Fibroblast of lung (primary cell): ENCODE results near the gene ZSCAN1. TPM values are rescaled to one million over a fixed set of nuclear protein-coding genes. Genes with fewer than 3 reads are reported as not detected.

Experiments
- DNase-seq, 2 donors: peaks; one replicate each; pipeline versions ENCODE4 v3.0.0 to v3.0.0-alpha.2; 2010; ENCODE audit warnings: low read depth in 2 of 2
- H2AFZ ChIP-seq: 2 replicates; pipeline ENCODE4 v1.5.1; 2012; ENCODE audit warnings: low read length, control low read depth, inconsistent platforms
- H3K27ac ChIP-seq: 2 replicates; pipeline ENCODE4 v1.5.1; 2011; ENCODE audit warnings: low read length, control low read depth; ENCODE audit not compliant: insufficient read depth
- H3K27me3 ChIP-seq: 2 replicates; pipeline ENCODE4 v1.5.1; 2011; ENCODE audit warnings: mild to moderate bottlenecking, low read length; ENCODE audit not compliant: control insufficient read depth, insufficient read depth
- H3K36me3 ChIP-seq: 2 replicates; pipeline ENCODE4 v1.5.1; 2011; ENCODE audit warnings: low read length; ENCODE audit not compliant: control insufficient read depth, insufficient read depth
- H3K4me1 ChIP-seq: 2 replicates; pipeline ENCODE4 v1.5.1; 2011; ENCODE audit warnings: low read length; ENCODE audit not compliant: control insufficient read depth, insufficient read depth; ENCODE audit errors: extremely low read depth
- H3K4me2 ChIP-seq: 2 replicates; pipeline ENCODE4 v1.5.1; 2011; ENCODE audit warnings: low read length, control low read depth; ENCODE audit not compliant: insufficient read depth; ENCODE audit errors: extremely low read depth
- H3K4me3 ChIP-seq, 4 experiments: fragments of 200-600 bp in 1 of 4; sonication (generic) in 1 of 4; replicated peaks in 1 of 4; 2 replicates each; pipeline ENCODE4 v1.5.1; 2011 to 2016; ENCODE audit warnings: low read length in 4 of 4, low read depth in 3 of 4, mild to moderate bottlenecking in 3 of 4, control low read depth in 2 of 4, inconsistent platforms in 1 of 4, mixed read lengths in 1 of 4; ENCODE audit not compliant: insufficient read depth in 1 of 4; ENCODE audit errors: control extremely low read depth in 1 of 4
- H3K79me2 ChIP-seq: 2 replicates; pipeline ENCODE4 v1.5.1; 2012; ENCODE audit warnings: mild to moderate bottlenecking, low read length, inconsistent platforms; ENCODE audit not compliant: control insufficient read depth, insufficient read depth
- H3K9ac ChIP-seq: 2 replicates; pipeline ENCODE4 v1.5.1; 2011; ENCODE audit warnings: mild to moderate bottlenecking, low read length, control low read depth; ENCODE audit not compliant: insufficient read depth
- H3K9me3 ChIP-seq: 2 replicates; pipeline ENCODE4 v1.5.1; 2012; ENCODE audit warnings: low read depth, low read length; ENCODE audit not compliant: control insufficient read depth, insufficient read depth
- H4K20me1 ChIP-seq: 2 replicates; pipeline ENCODE4 v1.5.1; 2011; ENCODE audit warnings: low read length; ENCODE audit not compliant: control insufficient read depth, insufficient read depth; ENCODE audit errors: extremely low read depth
- EZH2 ChIP-seq: IDR thresholded peaks from 2 replicates; pipeline ENCODE4 v1.5.1; 2012; ENCODE audit warnings: low read length, control low read depth, mild to moderate bottlenecking; ENCODE audit errors: missing control alignments
- polyA plus RNA-seq, 2 donors: library from polyadenylated mRNA; depleted of rRNA in 1 of 2; stranded (reverse) in 1 of 2; unstranded in 1 of 2; fragments of >200 nt; gene quantifications; 2 replicates each; pipeline ENCODE4 v1.2.1, GENCODE V29; 2011 to 2012; ENCODE audit warnings: missing spikeins in 1 of 2
- total RNA-seq: library from RNA; depleted of rRNA; stranded (reverse); fragments of >200 nt; gene quantifications from 2 replicates; pipeline ENCODE4 v1.2.1, GENCODE V29; 2014
- TF ChIP-seq, protein P1 (sequence below), 2 donors: IDR thresholded peaks in 1 of 2; conservative IDR thresholded peaks in 1 of 2; 1 replicate in 1 of 2; 2 replicates in 1 of 2; pipeline ENCODE4 v1.5.1; 2011 to 2012; ENCODE audit warnings: low read length in 2 of 2, control low read depth in 1 of 2, inconsistent platforms in 1 of 2, low read depth in 1 of 2, mild to moderate bottlenecking in 1 of 2

The ZSCAN1 gene
- total and polyA plus RNA-seq, 2 donors (not counting 1 experiment from before 2014, with no cell fraction given): not detected

- no peak overlapping the region for H3K27ac ChIP-seq
- H3K9me3 ChIP-seq: no peaks in the 10 kb centered on the region
- H3K4me1 ChIP-seq: no peaks in the 10 kb centered on the region
- H3K9ac ChIP-seq: no peak overlapping the region
- H2AFZ ChIP-seq: no peak overlapping the region
- DNase-seq: peak in 1 of 2 donors; percentile 19
- H3K36me3 ChIP-seq: no peaks in the 10 kb centered on the region
- H3K4me3 ChIP-seq: no peak overlapping the region
- no peaks in the 10 kb centered on the region for H3K79me2 ChIP-seq
- no peaks in the 10 kb centered on the region for H3K27me3 ChIP-seq
- H4K20me1 ChIP-seq: no peaks in the 10 kb centered on the region
- TF ChIP-seq EZH2: no peak
- TF ChIP-seq, protein P1, sequence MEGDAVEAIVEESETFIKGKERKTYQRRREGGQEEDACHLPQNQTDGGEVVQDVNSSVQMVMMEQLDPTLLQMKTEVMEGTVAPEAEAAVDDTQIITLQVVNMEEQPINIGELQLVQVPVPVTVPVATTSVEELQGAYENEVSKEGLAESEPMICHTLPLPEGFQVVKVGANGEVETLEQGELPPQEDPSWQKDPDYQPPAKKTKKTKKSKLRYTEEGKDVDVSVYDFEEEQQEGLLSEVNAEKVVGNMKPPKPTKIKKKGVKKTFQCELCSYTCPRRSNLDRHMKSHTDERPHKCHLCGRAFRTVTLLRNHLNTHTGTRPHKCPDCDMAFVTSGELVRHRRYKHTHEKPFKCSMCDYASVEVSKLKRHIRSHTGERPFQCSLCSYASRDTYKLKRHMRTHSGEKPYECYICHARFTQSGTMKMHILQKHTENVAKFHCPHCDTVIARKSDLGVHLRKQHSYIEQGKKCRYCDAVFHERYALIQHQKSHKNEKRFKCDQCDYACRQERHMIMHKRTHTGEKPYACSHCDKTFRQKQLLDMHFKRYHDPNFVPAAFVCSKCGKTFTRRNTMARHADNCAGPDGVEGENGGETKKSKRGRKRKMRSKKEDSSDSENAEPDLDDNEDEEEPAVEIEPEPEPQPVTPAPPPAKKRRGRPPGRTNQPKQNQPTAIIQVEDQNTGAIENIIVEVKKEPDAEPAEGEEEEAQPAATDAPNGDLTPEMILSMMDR (conservative IDR thresholded peaks at IDR 0.05 in 1 of 2, IDR thresholded peaks at IDR 0.05 in 1 of 2; ENCODE audit: low read depth in 1 of 2, low read length in 2 of 2): no peak
- H3K4me2 ChIP-seq: no peak overlapping the region
Measured at GRCh38 chr19:58083021-58083420, 49.2 kb downstream of the ZSCAN1 start.

DNA sequence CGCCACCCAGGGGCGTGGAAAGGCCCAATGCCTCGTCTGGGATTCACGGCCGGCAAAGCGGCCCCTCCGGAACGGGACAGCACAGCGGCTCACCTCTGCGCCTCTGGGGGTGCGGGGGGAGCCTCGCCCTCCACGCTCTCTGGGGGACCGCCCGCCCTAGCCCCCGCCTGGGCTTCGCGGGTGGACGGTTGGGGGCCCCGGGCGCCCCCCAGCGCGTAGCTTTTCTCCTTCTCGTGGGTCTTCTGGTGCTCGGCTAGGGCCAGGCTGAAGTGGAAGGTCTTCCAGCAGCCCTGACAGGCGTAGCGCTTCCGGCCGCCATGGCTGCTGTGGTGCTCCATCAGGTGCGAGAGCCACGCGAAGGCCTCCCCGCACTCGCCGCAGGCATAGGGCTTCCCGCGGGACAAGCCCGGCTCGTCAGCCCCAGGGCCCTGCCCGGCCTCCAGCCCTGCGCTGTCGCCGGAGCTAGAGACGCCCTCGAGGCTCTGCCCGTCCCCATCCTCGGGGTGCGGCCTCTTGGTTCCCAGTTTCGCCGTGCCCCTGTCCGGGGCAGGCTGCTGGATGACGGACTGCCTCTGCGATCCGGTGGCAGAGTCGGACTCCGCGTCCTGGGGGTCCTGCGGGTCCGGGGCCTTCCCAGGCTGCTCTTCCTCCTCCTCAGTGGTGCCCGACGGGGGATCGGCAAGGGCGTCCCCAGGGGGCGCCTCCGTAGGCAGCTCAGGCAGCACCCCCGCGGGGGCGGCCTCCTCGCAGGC is 50.9 kb downstream of the ZSCAN1 start:
- no peaks in the 10 kb centered on the region for H4K20me1 ChIP-seq
- no peaks in the 10 kb centered on the region for H3K79me2 ChIP-seq
- no peak overlapping the region for H2AFZ ChIP-seq
- no peaks in the 10 kb centered on the region for H3K4me1 ChIP-seq
- H3K9ac ChIP-seq: no peak overlapping the region
- no peak overlapping the region for H3K4me2 ChIP-seq
- H3K27me3 ChIP-seq: no peaks in the 10 kb centered on the region
- H3K27ac ChIP-seq: no peak overlapping the region
- H3K36me3 ChIP-seq: no peaks in the 10 kb centered on the region
- H3K4me3 ChIP-seq: no peak overlapping the region
- TF ChIP-seq EZH2: no peak
- TF ChIP-seq, protein P1 (conservative IDR thresholded peaks at IDR 0.05 in 1 of 2, IDR thresholded peaks at IDR 0.05 in 1 of 2; ENCODE audit: low read depth in 1 of 2, low read length in 2 of 2): no peak
- no peaks in the 10 kb centered on the region for H3K9me3 ChIP-seq
- no peak for DNase-seq

GRCh38 chr19:58085348-58085875 is 51.6 kb downstream of the ZSCAN1 start:
- H3K79me2 ChIP-seq: no peaks in the 10 kb centered on the region
- no peak overlapping the region for H2AFZ ChIP-seq
- H3K27me3 ChIP-seq: no peaks in the 10 kb centered on the region
- H3K4me1 ChIP-seq: no peaks in the 10 kb centered on the region
- H3K36me3 ChIP-seq: no peaks in the 10 kb centered on the region
- H3K4me3 ChIP-seq: no peak overlapping the region
- no peak overlapping the region for H3K27ac ChIP-seq
- H3K9me3 ChIP-seq: no peaks in the 10 kb centered on the region
- H4K20me1 ChIP-seq: no peaks in the 10 kb centered on the region
- no peak for DNase-seq
- no peak overlapping the region for H3K4me2 ChIP-seq
- TF ChIP-seq, protein P1 (conservative IDR thresholded peaks at IDR 0.05 in 1 of 2, IDR thresholded peaks at IDR 0.05 in 1 of 2; ENCODE audit: low read depth in 1 of 2, low read length in 2 of 2): no peak
- TF ChIP-seq EZH2: no peak
- no peak overlapping the region for H3K9ac ChIP-seq
